ENCODE data around the gene SPAG9. TPM values are rescaled to one million over a fixed set of nuclear protein-coding genes. Genes with fewer than 3 reads are reported as not detected.
"Not testable (repeated sequence)": the region's sequence is repeated elsewhere in the genome, so short reads cannot be mapped to it uniquely, and the experiment has no call there.

The SPAG9 gene
- total RNA-seq, 1 donor from 2014 or later, result 116 TPM

DNA sequence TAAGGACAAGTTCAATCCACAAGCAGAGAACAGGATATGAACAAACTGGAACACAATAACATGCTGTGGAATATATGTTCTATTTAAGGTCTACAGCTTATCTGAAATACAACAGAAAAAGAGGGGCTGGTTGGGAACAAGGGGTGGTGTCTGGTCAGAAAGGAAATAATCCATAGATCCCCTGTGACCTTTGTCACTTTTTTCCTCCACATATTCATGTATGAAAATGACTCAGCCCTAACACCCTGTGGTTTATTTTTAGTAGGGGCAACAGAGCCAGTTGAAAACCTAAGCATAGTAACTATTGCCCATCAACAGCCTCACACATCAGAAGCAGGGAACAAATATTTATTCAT, 12.3 kb upstream of the SPAG9 start:
- Histone ChIP-seq H3K27me3 (no peaks in the 10 kb centered on the region), H3K9me3 (no peaks in the 10 kb centered on the region), H3K4me1 (peaks cover 7% of the 10 kb centered on the region), H3K4me3 (no peak overlapping the region), H3K36me3 (no peaks in the 10 kb centered on the region), H3K27ac (no peak overlapping the region)
- no peak for DNase-seq
- no peak for ATAC-seq
- intact Hi-C loops (cut with DNase I), result no loop called here
- TF ChIP-seq, protein P1, sequence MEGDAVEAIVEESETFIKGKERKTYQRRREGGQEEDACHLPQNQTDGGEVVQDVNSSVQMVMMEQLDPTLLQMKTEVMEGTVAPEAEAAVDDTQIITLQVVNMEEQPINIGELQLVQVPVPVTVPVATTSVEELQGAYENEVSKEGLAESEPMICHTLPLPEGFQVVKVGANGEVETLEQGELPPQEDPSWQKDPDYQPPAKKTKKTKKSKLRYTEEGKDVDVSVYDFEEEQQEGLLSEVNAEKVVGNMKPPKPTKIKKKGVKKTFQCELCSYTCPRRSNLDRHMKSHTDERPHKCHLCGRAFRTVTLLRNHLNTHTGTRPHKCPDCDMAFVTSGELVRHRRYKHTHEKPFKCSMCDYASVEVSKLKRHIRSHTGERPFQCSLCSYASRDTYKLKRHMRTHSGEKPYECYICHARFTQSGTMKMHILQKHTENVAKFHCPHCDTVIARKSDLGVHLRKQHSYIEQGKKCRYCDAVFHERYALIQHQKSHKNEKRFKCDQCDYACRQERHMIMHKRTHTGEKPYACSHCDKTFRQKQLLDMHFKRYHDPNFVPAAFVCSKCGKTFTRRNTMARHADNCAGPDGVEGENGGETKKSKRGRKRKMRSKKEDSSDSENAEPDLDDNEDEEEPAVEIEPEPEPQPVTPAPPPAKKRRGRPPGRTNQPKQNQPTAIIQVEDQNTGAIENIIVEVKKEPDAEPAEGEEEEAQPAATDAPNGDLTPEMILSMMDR (IDR thresholded peaks at IDR 0.05), result no peak

DNA sequence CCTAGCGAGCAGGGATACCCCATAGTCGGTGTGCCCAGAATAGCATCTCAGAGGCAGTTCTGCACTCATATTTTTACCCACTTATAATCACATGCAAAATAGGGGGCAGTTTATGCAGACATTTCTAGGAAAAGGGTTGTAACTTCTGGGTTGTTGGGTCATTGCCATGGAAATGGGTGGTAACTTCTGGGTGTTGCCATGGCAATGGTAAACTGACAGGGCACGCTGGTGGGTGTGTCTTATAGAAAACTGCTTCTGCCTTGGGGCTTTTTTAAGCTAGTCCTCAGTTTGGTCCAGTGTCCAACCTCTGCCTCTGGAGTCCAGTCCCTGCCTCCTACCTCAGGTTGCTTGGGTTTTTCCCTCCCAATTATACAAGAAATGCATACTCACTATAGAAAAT, 7.4 kb upstream of the SPAG9 start:
- peak overlapping the region; percentile 42 for H3K27ac ChIP-seq
- TF ChIP-seq, protein P1 (IDR thresholded peaks at IDR 0.05), result no peak
- peaks cover 11% of the 10 kb centered on the region for H3K4me1 ChIP-seq
- ATAC-seq, result peak; percentile 26
- intact Hi-C loops (cut with DNase I), result no loop called here
- no peak for DNase-seq
- H3K4me3 ChIP-seq, result no peak overlapping the region
- no peaks in the 10 kb centered on the region for H3K9me3 ChIP-seq
- no peaks in the 10 kb centered on the region for H3K36me3 ChIP-seq
- H3K27me3 ChIP-seq, result no peaks in the 10 kb centered on the region

DNA sequence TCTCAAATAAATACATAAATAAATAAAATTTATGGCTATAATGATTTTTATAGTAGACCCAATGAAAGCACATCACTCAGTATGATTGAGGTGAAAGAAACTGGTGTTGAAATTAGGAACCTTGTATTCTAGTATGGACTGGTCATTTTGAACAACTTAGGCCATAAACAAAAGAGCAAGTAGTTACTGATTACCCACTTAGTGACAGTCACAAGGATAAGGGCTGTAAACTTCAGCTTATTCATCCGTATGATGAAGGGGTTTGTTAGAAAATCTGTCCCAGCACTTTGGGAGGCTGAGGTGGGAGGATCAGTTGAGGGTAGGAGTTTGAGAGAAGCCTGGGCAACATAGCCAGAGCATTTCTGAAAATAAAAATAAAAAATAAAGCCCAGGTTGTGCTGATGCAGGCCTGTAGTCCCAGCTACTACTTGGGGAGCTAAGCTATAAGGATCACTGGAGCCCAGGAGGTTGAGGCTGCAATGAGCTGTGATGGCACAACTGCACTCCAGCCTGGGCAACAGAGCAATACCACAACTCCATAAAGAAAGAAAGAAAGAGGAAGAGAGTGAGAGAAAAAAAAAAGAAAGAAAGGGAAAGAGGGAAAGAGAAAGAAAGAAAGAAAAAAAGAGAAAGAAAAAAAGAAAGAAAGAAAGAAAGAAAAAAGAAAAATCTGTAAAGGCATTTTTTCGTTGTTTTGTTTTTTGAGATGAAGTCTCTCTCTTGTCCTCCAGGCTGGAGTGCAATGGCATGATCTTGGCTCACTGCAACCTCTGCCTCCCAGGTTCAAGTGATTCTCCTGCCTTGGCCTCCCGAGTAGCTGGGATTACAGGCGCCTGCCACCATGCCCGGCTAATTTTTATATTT, 4.2 kb upstream of the SPAG9 start:
- TF ChIP-seq, protein P1 (IDR thresholded peaks at IDR 0.05), result no peak
- H3K4me1 ChIP-seq, result peaks cover 15% of the 10 kb centered on the region
- H3K27ac ChIP-seq, result peak overlapping the region; percentile 47
- intact Hi-C loops (cut with DNase I), result no loop called here
- no peaks in the 10 kb centered on the region for H3K27me3 ChIP-seq
- H3K36me3 ChIP-seq, result no peaks in the 10 kb centered on the region
- no peak for ATAC-seq
- H3K4me3 ChIP-seq, result no peak overlapping the region
- no peak for DNase-seq
- H3K9me3 ChIP-seq, result no peaks in the 10 kb centered on the region

DNA sequence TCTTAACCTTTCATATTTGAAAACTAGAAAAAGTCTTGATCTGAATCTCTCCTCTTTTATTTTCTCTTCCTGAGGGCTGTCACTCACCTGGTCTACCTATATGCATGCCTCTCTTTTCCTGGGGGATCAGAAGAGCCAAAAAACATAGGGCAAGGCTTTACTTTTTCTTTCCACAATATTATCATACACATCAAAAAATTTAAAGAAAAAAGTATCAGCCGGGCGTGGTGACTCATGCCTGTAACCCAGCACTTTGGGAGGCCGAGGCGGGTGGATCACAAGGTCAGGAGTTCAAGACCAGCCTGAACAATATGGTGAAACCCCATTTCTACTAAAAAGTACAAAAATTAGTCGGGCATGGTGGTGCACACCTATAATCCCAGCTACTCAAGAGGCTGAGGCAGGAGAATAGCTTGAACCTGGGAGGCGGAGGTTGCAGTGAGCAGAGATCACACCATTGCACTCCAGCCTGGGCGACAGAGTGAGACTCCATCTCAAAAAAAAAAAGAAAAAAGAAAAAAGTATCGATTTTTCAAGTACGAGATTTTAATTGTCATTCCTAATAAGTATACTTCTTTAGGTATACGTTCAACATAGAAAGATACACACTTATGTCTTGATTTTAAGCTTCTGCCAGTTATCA, 1.9 kb upstream of the SPAG9 start:
- H3K4me3 ChIP-seq; ATAC-seq; H3K9me3 ChIP-seq; H3K27me3 ChIP-seq; intact Hi-C loops (cut with DNase I); DNase-seq; H3K36me3 ChIP-seq: not testable (repeated sequence)
- peaks cover 30% of the 10 kb centered on the region for H3K4me1 ChIP-seq
- H3K27ac ChIP-seq, result peak overlapping the region; percentile 94

DNA sequence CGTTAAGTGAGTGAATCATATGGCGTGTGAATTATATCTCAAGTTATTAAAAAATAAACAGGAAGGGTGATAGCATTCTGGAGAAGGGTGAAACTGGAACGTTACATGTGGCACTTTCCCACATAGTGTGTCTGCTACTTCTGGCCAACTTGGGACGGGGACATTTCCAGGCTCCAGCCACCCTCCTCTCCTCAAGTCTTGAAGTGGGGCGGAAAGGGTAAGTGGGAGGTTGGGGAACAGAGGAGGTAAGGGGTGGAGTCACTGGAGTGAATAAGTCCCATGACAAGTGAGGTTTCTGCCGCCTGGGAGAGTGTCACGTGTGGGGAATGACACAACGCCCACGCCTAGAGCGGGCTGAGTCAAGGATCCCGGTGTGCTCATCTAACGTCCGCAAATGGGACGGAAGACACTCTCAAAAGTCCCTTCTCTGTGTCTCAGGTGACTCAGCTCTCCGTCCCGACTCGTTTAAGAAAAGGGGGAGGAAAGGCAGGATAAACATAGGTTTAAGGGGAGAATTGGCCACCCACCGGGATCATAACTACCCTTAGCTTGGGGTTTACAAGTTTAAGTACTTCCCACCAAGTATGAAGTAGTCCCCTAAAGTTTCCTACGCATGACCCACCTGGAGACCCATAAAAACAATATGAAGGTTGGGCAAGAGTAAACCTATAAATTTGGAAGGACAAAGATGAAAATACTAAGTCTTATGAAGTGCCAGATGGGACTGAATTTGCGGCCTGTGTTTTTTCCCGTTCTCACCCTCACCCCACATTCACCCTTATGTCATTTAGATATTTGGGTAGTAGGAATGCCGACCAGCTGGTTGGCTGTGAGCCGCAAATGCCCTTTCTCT, 1.2 kb upstream of the SPAG9 start:
- Histone ChIP-seq H3K4me3 (peak overlapping the region; percentile 97), H3K27ac (peak overlapping the region; percentile 94), H3K36me3 (no peaks in the 10 kb centered on the region), H3K9me3 (no peaks in the 10 kb centered on the region), H3K27me3 (no peaks in the 10 kb centered on the region), H3K4me1 (peaks cover 36% of the 10 kb centered on the region)
- ATAC-seq, result peak; percentile 82
- DNase-seq, result peak; percentile 94
- TF ChIP-seq, protein P1 (IDR thresholded peaks at IDR 0.05), result no peak
- intact Hi-C loops (cut with DNase I), result no loop called here

Measured in upper lobe of right lung (tissue), 1 donor.